Hepatic stellate cell (primary cell): ENCODE results near the gene SEH1L.
"Not testable (repeated sequence)": the region's sequence is repeated elsewhere in the genome, so short reads cannot be mapped to it uniquely, and the experiment has no call there.

Experiments used
- DNase-seq: peaks from one replicate; pipeline ENCODE4 v3.0.0; 2011; ENCODE audit warnings: low spot score

SEH1L gene

DNA sequence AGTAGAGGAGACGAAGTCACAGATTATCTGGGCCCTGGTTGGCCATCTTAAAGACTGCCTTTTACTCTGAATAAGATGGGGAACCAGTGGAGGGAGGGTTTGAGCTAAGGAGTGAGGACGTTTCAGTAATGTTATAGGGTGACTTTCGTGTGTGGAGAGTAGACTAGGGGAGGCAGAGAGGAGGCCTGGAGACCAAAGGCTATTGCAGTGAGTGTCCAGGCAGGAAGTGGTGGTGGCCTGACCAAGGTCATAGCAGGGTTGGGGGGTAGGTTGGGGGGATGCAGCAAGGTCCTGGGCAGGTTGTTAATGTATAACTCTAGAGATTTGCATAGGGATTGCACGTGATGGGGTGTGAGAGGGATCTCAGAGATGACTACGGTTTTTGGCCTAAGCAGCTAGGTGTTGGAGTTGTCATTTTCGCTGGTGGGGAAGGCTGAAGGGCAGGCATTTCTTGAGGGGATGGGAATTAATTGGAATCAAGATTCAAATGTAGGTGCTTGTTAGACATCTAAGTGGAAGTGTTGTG, 48.2 kb downstream of the SEH1L start:
- no peak for DNase-seq

DNA sequence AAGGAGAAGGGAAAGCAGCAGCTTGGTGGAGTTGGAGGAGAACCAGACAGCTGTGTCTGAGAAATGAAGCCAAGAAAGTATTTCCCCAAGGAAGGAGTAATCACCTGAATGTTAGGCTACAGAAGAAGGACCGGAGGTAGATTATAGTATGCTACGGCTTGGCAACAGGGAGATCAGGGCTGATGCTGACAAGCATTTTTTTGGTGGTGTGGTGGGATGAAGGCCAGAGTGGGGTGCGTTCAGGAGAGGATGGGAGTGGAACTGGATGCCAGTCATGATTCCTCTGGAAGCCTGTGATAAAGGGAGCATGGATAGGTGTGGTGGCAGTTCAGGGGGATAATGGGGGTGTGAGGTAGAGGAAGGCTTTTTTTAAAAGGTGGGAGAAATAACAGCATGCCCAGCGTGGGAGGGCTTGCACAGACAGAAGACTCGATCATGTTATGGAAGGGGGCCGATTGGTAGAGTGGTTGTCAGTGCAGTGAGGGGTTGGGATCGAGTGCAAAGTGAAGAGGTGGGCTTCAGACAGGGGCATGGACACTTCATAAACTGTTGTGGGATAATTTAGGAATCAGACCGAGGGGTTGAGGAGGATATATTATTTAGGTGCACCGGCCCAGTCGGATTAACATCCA, 49.0 kb downstream of the SEH1L start:
- DNase-seq, result no peak

DNA sequence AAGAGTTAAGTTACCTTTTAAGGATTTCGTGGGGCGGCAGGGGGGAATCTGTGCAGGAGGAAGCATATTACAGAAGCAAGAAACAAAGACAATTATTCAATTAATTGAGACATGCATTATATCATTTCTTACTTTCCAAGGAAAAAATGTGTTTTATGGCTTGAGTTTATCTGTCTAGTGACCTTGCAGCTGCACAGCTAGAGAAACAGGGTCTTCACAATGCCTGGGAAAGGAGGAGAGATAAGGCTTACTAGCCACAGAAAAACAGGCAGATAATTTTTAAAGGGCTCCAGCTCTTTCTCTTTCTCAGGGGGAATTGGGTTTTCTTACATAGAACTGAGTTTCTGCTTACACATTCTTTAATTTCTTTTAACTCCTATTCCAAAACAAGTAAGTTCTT, 49.5 kb downstream of the SEH1L start:
- DNase-seq, result not testable (repeated sequence)

DNA sequence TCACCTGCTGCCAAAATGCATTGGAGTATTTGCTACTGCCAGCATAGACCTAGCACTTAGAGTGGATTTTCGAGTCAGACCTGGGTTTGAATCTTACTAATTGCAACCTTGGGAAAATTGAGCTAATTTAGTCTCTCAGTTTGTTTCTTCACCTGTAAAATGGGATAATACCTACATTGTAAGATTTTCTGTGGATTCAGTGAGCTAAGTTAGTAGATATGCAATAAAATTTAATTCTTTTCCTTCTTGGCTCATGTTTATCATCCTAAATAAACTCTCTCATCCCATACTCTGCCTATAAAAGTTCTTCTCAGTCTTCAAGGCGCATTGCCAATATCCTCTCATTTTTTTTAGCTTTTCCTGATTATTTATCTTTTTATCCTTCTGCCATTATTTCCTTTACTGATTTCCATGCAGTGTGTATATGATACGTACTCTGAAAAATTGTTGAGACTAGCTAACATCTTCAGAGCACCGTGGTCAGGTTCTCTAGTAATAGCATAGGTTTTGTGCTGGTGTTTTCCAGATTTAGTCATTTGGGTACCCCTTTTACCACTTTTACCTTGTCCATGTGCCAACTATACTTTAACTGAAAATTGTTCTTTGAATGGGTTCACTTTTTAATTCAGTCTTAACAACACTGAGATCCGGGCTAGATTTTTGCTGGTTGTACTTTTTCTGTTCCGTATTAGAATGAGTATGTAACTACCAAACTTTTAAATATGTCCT, 50.7 kb downstream of the SEH1L start:
- no peak for DNase-seq

DNA sequence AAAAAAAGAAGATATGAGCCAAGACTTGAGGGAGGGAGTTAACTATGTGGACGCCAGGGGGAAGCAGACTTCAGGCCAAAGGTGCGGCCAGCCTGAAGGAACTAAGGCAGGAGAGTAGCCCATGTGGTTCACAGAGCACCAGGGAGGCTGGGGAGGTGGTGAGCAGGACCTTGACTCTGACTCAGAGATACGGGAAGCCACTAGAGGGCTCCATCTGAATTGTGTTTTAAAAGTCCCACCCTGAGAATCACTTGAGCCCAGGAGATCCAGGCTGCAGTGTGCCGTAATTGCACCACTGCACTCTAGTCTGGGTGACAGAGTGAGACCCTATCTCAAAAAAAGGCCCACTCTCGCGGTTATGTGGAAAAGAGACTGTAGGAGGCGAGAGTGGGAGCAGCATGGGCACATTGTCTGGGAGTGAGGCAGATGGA, 55.7 kb downstream of the SEH1L start:
- peak; percentile 52 for DNase-seq

DNA sequence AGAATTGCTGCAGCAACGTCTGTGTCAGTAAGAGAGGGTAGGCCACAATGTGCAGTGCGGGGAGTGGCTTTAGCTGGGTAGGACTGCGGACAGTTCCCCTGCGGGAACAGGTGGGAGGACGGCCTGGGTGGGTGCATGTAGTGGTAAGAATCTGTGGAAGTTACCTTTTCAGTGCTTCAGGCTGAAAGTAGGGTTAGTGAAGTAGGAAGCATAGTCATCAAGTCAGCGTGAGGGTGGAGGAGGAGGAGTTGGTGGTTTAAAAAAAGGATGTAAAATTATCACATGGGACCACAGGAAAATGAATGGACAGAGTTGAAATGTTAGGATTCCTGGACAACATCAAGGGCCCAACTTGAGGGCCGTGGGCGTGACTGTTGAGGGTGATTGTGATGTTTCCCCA, 56.6 kb downstream of the SEH1L start:
- no peak for DNase-seq

DNA sequence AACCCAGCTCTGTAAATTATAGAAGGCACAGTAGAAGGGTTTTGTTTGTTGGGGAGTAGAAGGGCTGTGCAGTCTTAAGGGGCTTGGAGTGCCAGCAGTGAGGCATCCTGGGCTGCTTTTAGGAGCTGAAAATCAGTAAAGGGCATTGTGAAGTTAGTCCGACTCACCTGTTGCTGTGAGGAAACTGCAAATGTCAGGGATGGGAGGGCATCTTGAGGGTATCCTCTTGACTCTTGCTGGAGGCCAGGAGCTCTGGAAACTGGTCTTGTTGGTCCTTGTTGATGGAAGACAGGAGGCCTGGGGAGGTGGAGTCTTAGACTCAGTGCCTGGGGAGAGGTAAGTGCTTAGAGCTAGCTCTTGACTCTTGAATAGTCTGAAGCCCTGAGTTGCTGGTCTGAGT, 57.5 kb downstream of the SEH1L start:
- DNase-seq, result no peak

DNA sequence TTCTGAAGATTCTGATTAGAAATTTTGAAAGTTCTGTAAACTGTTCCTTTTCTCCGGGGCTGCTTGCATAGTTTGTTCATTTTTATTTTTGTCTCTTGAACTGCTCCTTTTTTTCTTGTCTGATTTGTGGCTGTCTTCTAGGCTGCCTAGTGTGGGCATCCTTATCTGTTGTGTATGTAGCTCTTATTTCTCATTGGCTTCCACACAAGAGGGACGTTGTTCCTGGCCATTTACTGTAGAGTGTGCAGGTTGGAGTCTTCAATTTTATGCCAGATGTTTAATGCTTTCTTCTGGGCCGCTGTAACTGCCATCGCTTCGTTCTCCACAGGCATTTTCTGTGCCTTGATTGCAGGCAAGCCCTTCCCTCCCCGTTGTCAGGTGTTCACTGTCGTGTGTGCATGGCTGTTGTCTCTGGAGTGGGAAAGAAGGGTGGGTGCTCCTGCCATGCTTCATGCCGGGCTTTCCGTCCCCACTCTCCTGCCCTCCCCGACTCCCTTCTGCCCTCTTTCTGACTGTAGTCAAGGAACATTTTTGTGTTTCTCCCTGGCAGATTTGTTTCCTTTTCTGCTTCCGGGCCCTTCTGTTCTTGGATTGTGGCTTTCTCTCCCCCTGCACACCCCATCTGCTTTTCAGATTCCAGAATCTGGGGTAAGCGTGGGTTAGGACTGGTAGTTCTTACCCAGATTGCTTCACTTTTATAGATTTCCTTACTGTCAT, 58.9 kb downstream of the SEH1L start:
- DNase-seq, result no peak

DNA sequence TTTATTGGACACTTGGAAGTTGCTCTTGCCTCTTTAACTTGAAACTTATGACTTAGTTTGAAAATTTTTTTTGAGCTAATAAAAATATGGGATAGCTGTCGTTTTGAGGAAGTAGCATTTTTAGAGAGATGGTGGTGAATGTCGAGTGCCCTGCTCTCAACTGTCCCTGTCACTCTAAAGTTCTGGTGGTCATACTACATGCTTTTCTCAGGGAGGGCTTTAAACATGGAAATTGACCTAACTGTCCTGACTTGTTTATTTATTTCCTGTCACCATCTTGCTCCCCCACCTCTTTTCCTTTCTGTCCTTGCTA, 59.4 kb downstream of the SEH1L start:
- DNase-seq, result no peak

DNA sequence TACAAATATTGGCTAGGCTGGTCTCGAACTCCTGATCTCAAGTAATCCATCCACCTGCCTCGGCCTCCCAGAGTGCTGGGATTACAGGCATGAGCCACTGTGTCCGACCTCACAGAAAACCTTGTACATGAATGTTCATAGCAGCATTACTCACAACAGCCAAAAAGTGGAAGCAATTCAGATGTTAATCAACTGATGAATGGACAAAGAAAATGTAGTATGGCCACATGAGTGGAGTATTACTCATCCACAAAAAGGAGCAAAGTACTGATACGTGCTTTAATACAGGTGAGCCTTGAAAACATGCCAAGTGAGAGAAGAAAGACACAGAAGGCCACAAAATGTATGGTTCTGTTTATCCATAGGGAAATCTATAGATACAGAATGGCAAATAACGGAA, 63.9 kb downstream of the SEH1L start:
- DNase-seq, result no peak

DNA sequence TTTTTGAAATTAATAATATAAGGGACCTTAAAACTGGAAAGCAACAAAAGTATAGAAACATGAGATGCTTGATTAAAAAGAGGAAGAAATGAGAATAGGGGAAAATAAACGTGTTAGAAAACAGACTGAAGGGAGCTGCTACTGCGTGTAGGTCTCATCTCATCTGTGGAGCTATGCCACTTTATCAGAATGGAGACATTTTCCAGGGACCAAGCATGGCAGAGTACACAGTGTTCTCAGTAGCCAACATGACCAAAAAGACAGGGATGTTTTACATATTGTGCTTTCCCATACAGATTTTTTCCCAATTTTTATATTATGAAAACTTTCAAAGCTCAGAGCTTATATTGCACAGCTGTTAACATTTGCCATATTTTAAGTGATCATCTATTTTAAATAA, 66.4 kb downstream of the SEH1L start:
- no peak for DNase-seq

DNA sequence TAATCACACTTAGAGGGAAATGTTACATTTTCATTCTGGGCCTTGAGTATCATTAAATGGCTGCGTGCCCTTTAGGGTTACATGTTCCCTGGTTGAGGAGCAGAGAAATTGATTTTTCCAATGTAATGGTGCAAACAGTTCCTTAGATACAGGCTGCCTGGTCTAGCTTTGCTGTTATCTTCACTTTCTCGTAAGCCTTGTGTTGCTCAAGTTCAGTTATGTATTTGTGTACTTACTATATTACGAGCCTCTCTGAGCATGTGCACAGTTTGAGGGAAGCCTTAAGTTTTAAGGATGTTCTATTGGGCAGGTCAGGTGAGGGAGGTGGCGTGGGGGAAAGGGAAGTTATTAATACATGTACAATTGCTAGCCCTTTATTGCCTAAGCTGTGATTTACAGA, 67.0 kb downstream of the SEH1L start:
- no peak for DNase-seq

DNA sequence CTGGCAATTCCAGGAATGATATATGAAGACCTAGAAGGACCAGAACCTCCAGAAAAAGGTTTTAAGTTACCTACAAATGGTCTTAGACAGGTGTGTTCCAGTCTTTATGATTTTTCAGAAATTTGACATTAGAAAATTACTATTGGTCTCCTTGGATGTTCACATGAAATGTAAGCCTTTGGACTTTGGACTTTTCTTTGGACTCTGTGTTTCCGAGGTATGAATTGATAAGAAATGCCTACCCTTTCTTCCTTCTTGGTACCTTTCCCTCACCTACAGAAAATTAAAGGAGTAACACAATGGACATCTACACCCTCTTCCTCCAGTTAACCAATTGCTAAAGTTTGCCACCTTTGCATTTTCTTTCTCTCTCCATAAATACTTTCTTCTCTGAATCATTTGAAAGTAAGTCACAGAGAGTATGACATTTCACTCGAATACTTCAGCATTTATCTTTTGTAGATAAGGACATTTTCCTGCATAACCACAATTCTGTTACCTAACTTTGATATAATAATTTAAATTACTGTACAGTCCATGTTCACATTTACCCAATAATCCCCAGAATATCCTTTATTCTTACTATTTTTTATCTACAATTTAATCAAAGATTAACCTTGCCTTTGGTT, 69.5 kb downstream of the SEH1L start:
- DNase-seq, result no peak

DNA sequence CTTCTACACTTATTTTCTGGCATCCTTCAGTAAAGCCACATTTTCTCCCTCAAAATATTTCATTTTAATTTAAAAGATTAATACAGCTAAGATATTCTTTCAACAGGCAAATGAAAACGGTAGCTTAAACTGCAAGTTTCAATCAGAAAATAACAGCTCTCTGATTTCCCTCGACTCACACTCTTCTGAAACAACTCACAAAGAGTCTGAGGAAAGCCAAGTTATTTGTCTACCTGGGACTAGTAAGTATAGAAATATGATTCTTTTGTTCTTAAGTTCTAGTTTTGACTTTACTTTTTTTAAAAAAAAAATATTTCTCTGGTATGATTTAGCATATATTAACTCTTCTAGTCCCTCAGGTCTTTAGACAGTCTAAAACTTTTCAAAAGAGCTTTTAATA, 70.6 kb downstream of the SEH1L start:
- DNase-seq, result no peak

DNA sequence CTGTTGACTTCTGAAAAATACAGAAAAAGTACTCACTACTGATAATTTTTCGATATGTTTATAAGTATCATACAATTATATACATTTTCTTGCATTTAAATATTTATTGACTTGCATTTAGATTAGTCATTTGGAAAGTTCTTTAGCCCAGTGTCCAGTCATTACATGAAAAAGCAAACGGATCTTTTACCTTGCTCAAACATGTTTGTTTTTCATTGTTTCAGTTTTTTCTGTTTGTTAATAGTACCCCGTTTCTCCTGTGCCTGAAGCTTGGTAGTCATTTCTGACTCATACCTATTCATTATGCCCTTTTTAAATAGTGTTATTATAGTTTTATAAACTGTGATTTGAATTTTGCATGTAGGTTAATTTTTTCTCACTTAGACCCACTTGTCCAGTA, 71.5 kb downstream of the SEH1L start:
- no peak for DNase-seq

DNA sequence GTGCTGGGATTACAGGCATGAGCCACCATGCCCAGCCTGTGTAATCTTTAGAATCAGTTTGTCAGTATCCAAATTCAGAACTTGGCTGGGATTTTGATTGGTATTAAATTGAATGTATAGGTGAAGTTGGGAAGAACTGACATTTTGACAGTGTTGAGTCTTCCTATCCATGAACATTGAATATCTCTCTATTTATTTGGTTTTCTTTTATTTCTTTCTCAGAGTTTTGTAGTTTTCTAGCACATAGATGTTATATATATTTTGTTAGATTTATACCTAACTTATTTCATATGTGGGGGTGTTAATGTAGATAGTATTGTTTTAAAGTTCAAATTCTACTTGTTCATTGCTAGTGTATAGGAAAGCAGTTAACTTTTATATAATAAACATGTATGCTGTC, 74.8 kb downstream of the SEH1L start:
- DNase-seq, result no peak

DNA sequence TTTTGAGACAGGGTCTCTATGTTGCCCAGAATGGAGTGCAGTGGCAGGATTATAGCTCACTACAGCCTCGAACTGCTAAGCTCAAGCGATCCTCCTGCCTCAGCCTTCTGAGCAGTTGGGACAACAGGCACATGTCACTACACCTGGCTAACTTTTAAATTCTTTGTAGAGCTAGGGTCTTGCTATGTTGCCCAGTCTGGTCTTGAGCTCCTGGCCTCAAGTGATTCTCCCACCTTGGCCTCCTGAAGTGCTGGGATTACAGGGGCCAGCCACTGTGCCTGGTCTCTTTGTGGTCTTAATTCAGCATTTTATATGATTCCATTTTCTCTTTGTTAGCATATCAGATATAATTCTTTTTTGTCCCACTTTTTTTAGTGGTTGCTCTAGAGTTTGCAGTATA, 77.4 kb downstream of the SEH1L start:
- no peak for DNase-seq

DNA sequence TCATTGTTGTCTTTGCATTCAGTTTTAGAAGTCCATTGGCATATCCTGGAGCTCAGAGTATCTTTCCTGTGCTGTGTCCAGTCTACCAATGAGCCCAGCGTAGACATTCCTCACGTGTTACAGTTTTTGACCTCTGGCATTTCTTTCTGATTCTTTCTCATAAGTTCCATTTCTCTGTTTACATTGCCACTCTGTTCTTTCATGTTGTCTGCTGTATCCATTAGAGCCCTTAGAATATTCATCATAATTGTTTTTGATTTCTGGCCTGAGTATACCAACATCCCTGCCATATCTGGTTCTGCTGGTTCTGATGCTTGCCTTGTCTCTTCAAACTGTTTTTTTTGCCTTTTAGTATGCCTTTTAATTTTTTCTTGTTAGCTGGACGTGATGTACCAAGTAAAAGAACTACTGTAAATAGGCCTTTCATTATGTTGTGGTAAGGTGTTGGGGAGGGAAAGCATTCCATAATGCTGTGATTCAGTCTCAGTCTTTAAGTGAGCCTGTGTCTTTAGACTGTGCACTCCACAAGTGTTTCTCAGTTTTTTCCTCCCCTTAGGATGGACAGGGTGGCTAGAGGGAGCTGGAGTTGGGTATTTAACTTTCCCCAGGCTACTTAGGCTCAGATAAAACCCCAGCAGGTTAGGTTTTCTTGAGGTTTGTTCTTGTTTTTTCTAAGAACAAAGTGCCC, 78.9 kb downstream of the SEH1L start:
- peak; percentile 17 for DNase-seq

DNA sequence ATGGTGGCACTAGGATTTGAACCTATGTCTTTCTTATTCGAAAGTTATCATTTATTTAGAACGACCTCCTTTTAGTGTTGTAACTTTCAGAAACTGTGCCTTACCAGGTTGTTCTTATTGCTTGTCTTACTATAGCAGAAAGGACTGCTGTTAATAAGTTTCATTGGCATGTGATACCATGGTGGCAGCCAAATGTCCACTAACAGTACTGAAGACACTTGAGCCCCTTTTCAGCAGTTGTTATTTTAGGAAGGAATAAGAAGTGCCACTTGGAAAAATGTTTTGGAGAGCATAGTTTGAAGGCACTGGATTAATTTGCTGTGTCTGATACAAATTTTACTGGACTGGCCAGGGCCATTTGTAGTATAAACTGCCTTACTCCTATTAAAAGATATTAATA, 81.1 kb downstream of the SEH1L start:
- no peak for DNase-seq

DNA sequence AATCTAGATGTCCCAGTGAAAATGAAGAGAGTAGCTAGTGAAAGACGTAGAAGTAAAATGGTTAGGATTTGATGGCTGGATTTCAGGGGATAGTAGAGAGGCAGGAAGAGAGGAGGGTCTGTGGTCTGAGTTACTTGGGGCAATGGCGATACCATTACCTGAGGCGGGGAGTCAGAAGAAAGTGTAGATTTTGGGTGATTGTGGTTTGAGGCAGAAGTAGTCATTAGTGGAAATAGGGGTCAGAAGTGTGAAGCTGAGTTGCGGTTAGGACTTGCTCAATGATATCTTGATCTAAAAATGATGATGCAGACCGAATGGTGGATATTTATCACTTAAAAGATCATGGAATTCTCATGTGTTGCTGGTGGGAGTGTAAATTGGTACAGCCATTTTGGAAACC, 84.4 kb downstream of the SEH1L start:
- DNase-seq, result no peak

DNA sequence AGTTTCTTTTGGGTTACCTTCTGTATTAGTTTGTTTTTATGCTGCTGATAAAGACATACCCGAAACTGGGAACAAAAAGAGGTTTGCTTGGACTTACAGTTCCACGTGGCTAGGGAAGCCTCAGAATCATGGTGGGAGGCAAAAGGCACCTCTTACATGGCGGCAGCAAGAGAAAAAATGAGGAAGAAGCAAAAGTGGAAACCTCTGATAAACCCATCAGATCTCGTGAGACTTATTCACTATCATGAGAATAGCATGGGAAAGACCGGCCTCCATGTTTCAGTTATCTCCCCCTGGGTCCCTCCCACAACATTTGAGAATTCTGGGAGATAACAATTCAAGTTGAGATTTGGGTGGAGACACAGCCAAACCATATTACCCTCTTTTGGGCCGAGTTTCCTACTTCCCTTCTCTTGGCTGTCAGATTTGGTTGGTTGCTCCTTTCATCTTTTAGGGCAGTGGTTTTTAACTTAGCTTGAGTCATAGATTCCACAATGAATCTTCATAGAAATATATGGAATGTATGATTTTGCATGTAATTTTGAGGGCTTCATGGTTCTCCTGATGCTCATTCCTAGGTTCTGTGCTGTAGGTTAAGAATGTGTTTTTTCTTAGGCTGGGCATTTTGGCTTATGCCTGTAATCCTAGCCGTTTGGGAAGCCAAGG, 87.6 kb downstream of the SEH1L start:
- DNase-seq, result peak; percentile 48
